ENCODE data around the gene BCL7A. TPM values are rescaled to one million over a fixed set of nuclear protein-coding genes. Genes with fewer than 3 reads are reported as not detected.
A peak's percentile ranks its signal among the peaks of the same experiment; 100 is the strongest.
"Not testable (repeated sequence)": the region's sequence is repeated elsewhere in the genome, so short reads cannot be mapped to it uniquely, and the experiment has no call there.

BCL7A gene
- total RNA-seq, 6 experiments from 2014 or later, result 3.5 to 6.4 (median 4.6) TPM

- 63% methylated on average over 5 of the region's 6 CpGs for WGBS (ENCODE audit: insufficient coverage, low coverage, low lambda C conversion rate, missing lambda C conversion rate)
- Histone ChIP-seq H3K9me3 (no peaks in the 10 kb centered on the region), H3K36me3 (no peaks in the 10 kb centered on the region), H3K4me3 (no peak overlapping the region), H3K27me3 (no peaks in the 10 kb centered on the region), H3K27ac (peak overlapping the region in 1 of 3 donors; percentile 70), H3K4me1 (peaks cover 0 to 28% (median 14%) of the 10 kb centered on the region in 4 donors)
- ATAC-seq (no peak), DNase-seq (no peak)
- no peak for TF ChIP-seq CTCF (IDR thresholded peaks at IDR 0.05)
- TF ChIP-seq POLR2A (IDR thresholded peaks at IDR 0.05), result no peak
- intact Hi-C loops (cut with DNase I), result no loop called here
Measured at GRCh38 chr12:122099280-122099749, 77.6 kb downstream of the BCL7A start.

GRCh38 chr12:122099856-122100255 lies 78.2 kb downstream of the BCL7A start:
- ATAC-seq, result no peak
- WGBS (ENCODE audit: insufficient coverage, low coverage, low lambda C conversion rate, missing lambda C conversion rate), result 38% methylated on average over 3 of the region's 3 CpGs
- Histone ChIP-seq H3K9me3 (no peaks in the 10 kb centered on the region), H3K4me1 (peaks cover 0 to 28% (median 15%) of the 10 kb centered on the region in 4 donors), H3K27ac (no peak overlapping the region), H3K36me3 (no peaks in the 10 kb centered on the region), H3K27me3 (no peaks in the 10 kb centered on the region), H3K4me3 (no peak overlapping the region)
- TF ChIP-seq POLR2A (IDR thresholded peaks at IDR 0.05), result no peak
- no peak for TF ChIP-seq CTCF (IDR thresholded peaks at IDR 0.05)
- no peak for DNase-seq
- intact Hi-C loops (cut with DNase I), result no loop called here

- intact Hi-C loops (cut with DNase I), result no loop called here
- no peak for ATAC-seq
- TF ChIP-seq POLR2A (IDR thresholded peaks at IDR 0.05) (no peak), CTCF (IDR thresholded peaks at IDR 0.05) (no peak)
- 100% methylated on average over 1 of the region's 1 CpG for WGBS (ENCODE audit: insufficient coverage, low coverage, low lambda C conversion rate, missing lambda C conversion rate)
- no peak for DNase-seq
- H3K9me3 ChIP-seq, result no peaks in the 10 kb centered on the region
- no peak overlapping the region for H3K27ac ChIP-seq
- no peaks in the 10 kb centered on the region for H3K27me3 ChIP-seq
- peaks cover 0 to 31% (median 17%) of the 10 kb centered on the region in 4 donors for H3K4me1 ChIP-seq
- no peaks in the 10 kb centered on the region for H3K36me3 ChIP-seq
- H3K4me3 ChIP-seq, result no peak overlapping the region
Measured at GRCh38 chr12:122100568-122100967, 78.9 kb downstream of the BCL7A start.

GRCh38 chr12:122102331-122102730 lies 80.6 kb downstream of the BCL7A start:
- no peak for DNase-seq
- ATAC-seq, result no peak
- no peak overlapping the region for H3K4me3 ChIP-seq
- H3K36me3 ChIP-seq, result no peaks in the 10 kb centered on the region
- no peaks in the 10 kb centered on the region for H3K27me3 ChIP-seq
- intact Hi-C loops (cut with DNase I), result no loop called here
- no peaks in the 10 kb centered on the region for H3K9me3 ChIP-seq
- no peak overlapping the region for H3K27ac ChIP-seq
- H3K4me1 ChIP-seq, result peaks cover 0 to 30% (median 17%) of the 10 kb centered on the region in 4 donors
- TF ChIP-seq POLR2A (IDR thresholded peaks at IDR 0.05) (no peak), CTCF (IDR thresholded peaks at IDR 0.05) (no peak)
- WGBS (ENCODE audit: insufficient coverage, low coverage, low lambda C conversion rate, missing lambda C conversion rate), result 93% methylated on average over 2 of the region's 3 CpGs

GRCh38 chr12:122104844-122105243 lies 83.2 kb downstream of the BCL7A start:
- 63% methylated on average over 7 of the region's 7 CpGs for WGBS (ENCODE audit: insufficient coverage, low coverage, low lambda C conversion rate, missing lambda C conversion rate)
- ATAC-seq (peak in 1 of 4 donors; percentile 18), DNase-seq (no peak)
- Histone ChIP-seq H3K4me1 (peaks cover 0 to 11% (median 5%) of the 10 kb centered on the region in 4 donors), H3K4me3 (no peak overlapping the region), H3K9me3 (no peaks in the 10 kb centered on the region), H3K27me3 (no peaks in the 10 kb centered on the region), H3K36me3 (no peaks in the 10 kb centered on the region), H3K27ac (no peak overlapping the region)
- intact Hi-C loops (cut with DNase I), result no loop called here
- TF ChIP-seq POLR2A (IDR thresholded peaks at IDR 0.05) (no peak), CTCF (IDR thresholded peaks at IDR 0.05) (no peak)

- H3K36me3 ChIP-seq; intact Hi-C loops (cut with DNase I); H3K4me3 ChIP-seq; H3K27ac ChIP-seq; DNase-seq; H3K27me3 ChIP-seq; H3K9me3 ChIP-seq: not testable (repeated sequence)
- peaks cover 0 to 11% (median 5%) of the 10 kb centered on the region in 4 donors for H3K4me1 ChIP-seq
- peak in 1 of 4 donors; percentile 25 for ATAC-seq
- 70% methylated on average over 9 of the region's 11 CpGs for WGBS (ENCODE audit: insufficient coverage, low coverage, low lambda C conversion rate, missing lambda C conversion rate)
Measured at GRCh38 chr12:122105496-122105895, 83.8 kb downstream of the BCL7A start.

Data from right lobe of liver (tissue), 6 donors.